ENCODE measurements around the gene MYLIP. TPM values are rescaled to one million over a fixed set of nuclear protein-coding genes. Genes with fewer than 3 reads are reported as not detected.
A peak's percentile ranks its signal among the peaks of the same experiment; 100 is the strongest.

Gene MYLIP
- total and polyA plus RNA-seq, 2 experiments from 2014 or later, result 26.7 to 33.8 TPM

DNA sequence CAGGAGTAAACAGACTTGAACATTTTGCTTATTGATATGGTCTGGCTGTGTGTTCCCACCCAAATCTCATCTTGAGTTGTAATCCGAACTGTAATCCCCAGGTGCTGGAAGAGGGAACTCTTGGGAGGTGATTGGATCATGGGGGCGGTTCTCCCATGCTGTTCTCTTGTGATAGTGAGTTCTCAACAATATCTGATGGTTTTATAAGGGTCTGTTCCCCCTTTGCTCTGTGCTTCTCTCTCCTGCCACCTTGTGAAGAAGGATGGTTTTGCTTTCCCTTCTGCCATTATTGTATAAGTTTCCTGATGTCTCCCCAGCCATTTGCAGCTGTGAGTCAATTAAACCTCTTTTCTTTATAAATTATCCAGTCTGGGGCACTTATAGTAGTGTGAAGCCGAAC, 40.0 kb downstream of the MYLIP start:
- Mint-ChIP-seq H3K4me1 (peaks cover 15% of the 10 kb centered on the region), H3K27ac (no peak overlapping the region), H3K4me3 (no peak overlapping the region), H3K9me3 (no peaks in the 10 kb centered on the region), H3K27me3 (ENCODE audit: insufficient read depth, low read depth, poor library complexity) (no peaks in the 10 kb centered on the region), H3K36me3 (ENCODE audit: low read depth) (no peaks in the 10 kb centered on the region)
- Histone ChIP-seq H4K20me1 (replicated peaks; ENCODE audit: insufficient read depth) (no peaks in the 10 kb centered on the region), H3K9me2 (ENCODE audit: insufficient read depth) (peaks cover 4% of the 10 kb centered on the region; the same call in 1 of the 2 replicates), H3F3A (replicated peaks; ENCODE audit: low read depth) (no peaks in the 10 kb centered on the region), H3K27me3 (ENCODE audit: insufficient read depth) (no peaks in the 10 kb centered on the region), H3K4me1 (ENCODE audit: insufficient read depth) (peaks cover 6% of the 10 kb centered on the region; the same call in 1 of the 2 replicates), H2AFZ (no peak overlapping the region), H3K79me2 (replicated peaks; ENCODE audit: insufficient read depth) (no peaks in the 10 kb centered on the region), H3K36me3 (ENCODE audit: insufficient read depth) (no peaks in the 10 kb centered on the region), H3K4me2 (no peak overlapping the region), H3K4me3 (no peak overlapping the region), H3K27ac (ENCODE audit: low read depth) (no peak overlapping the region)
- peak; percentile 88 for ATAC-seq
- no peak for TF ChIP-seq POLR2AphosphoS5 (IDR thresholded peaks at IDR 0.05; ENCODE audit: low read depth)
- no peak for TF ChIP-seq CREB1 (CRISPR knock-in tag; IDR thresholded peaks at IDR 0.05; ENCODE audit: low read depth)
- peak; percentile 63 to 82 for TF ChIP-seq CTCF (conservative IDR thresholded peaks at IDR 0.05; ENCODE audit: low read depth in 2 of 2)
- TF ChIP-seq NANOG (IDR thresholded peaks at IDR 0.05; ENCODE audit: borderline replicate concordance), result no peak
- peak; percentile 75 for DNase-seq (ENCODE audit: low spot score)

GRCh38 chr6:16171400-16171799, 42.5 kb downstream of the MYLIP start:
- Histone ChIP-seq H3K27ac (ENCODE audit: low read depth) (no peak overlapping the region), H3K27me3 (ENCODE audit: insufficient read depth) (no peaks in the 10 kb centered on the region), H3K4me2 (no peak overlapping the region), H3K79me2 (replicated peaks; ENCODE audit: insufficient read depth) (no peaks in the 10 kb centered on the region), H4K20me1 (replicated peaks; ENCODE audit: insufficient read depth) (no peaks in the 10 kb centered on the region), H3K4me3 (no peak overlapping the region), H3F3A (replicated peaks; ENCODE audit: low read depth) (no peaks in the 10 kb centered on the region), H2AFZ (no peak overlapping the region), H3K9me2 (ENCODE audit: insufficient read depth) (no peaks in the 10 kb centered on the region), H3K36me3 (ENCODE audit: insufficient read depth) (no peaks in the 10 kb centered on the region), H3K4me1 (ENCODE audit: insufficient read depth) (peaks cover 20% of the 10 kb centered on the region)
- Mint-ChIP-seq H3K4me1 (peaks cover 26% of the 10 kb centered on the region), H3K36me3 (ENCODE audit: low read depth) (no peaks in the 10 kb centered on the region), H3K27me3 (ENCODE audit: insufficient read depth, low read depth, poor library complexity) (no peaks in the 10 kb centered on the region), H3K4me3 (no peak overlapping the region), H3K27ac (no peak overlapping the region), H3K9me3 (no peaks in the 10 kb centered on the region; the same call in 2 of the 3 replicates)
- DNase-seq (ENCODE audit: low spot score) (no peak), ATAC-seq (no peak)
- TF ChIP-seq JUNB (IDR thresholded peaks at IDR 0.05; ENCODE audit: unreplicated experiment), result no peak
- TF ChIP-seq EZH2phosphoT487 (IDR thresholded peaks at IDR 0.05; ENCODE audit: unreplicated experiment), result no peak
- TF ChIP-seq, protein P1, sequence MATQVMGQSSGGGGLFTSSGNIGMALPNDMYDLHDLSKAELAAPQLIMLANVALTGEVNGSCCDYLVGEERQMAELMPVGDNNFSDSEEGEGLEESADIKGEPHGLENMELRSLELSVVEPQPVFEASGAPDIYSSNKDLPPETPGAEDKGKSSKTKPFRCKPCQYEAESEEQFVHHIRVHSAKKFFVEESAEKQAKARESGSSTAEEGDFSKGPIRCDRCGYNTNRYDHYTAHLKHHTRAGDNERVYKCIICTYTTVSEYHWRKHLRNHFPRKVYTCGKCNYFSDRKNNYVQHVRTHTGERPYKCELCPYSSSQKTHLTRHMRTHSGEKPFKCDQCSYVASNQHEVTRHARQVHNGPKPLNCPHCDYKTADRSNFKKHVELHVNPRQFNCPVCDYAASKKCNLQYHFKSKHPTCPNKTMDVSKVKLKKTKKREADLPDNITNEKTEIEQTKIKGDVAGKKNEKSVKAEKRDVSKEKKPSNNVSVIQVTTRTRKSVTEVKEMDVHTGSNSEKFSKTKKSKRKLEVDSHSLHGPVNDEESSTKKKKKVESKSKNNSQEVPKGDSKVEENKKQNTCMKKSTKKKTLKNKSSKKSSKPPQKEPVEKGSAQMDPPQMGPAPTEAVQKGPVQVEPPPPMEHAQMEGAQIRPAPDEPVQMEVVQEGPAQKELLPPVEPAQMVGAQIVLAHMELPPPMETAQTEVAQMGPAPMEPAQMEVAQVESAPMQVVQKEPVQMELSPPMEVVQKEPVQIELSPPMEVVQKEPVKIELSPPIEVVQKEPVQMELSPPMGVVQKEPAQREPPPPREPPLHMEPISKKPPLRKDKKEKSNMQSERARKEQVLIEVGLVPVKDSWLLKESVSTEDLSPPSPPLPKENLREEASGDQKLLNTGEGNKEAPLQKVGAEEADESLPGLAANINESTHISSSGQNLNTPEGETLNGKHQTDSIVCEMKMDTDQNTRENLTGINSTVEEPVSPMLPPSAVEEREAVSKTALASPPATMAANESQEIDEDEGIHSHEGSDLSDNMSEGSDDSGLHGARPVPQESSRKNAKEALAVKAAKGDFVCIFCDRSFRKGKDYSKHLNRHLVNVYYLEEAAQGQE (IDR thresholded peaks at IDR 0.05; ENCODE audit: unreplicated experiment), result no peak
- no peak for TF ChIP-seq ZNF331 (CRISPR knock-in tag; IDR thresholded peaks at IDR 0.05; ENCODE audit: low read depth)
- TF ChIP-seq, protein P2, sequence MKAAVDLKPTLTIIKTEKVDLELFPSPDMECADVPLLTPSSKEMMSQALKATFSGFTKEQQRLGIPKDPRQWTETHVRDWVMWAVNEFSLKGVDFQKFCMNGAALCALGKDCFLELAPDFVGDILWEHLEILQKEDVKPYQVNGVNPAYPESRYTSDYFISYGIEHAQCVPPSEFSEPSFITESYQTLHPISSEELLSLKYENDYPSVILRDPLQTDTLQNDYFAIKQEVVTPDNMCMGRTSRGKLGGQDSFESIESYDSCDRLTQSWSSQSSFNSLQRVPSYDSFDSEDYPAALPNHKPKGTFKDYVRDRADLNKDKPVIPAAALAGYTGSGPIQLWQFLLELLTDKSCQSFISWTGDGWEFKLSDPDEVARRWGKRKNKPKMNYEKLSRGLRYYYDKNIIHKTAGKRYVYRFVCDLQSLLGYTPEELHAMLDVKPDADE (IDR thresholded peaks at IDR 0.05), result no peak
- TF ChIP-seq STAT1 (IDR thresholded peaks at IDR 0.05; ENCODE audit: unreplicated experiment), result no peak
- no peak for TF ChIP-seq CTCF (conservative IDR thresholded peaks at IDR 0.05; ENCODE audit: low read depth in 2 of 2)
- TF ChIP-seq POLR2AphosphoS5 (IDR thresholded peaks at IDR 0.05; ENCODE audit: low read depth), result no peak
- no peak for TF ChIP-seq EZH2 (IDR thresholded peaks at IDR 0.05; ENCODE audit: low read depth, unreplicated experiment)
- no peak for TF ChIP-seq NANOG (IDR thresholded peaks at IDR 0.05; ENCODE audit: borderline replicate concordance)
- TF ChIP-seq ZNF114 (CRISPR knock-in tag; IDR thresholded peaks at IDR 0.05), result no peak
- TF ChIP-seq CREB1 (CRISPR knock-in tag; IDR thresholded peaks at IDR 0.05; ENCODE audit: low read depth), result no peak
